Sigmoid colon (tissue), 4 donors: ENCODE data around the gene PIGBOS1.

Experiments used
- CTCF ChIP-seq, 4 experiments: fragments of 450-650 bp in 3 of 4; fragments of 200-600 bp in 1 of 4; IDR thresholded peaks; one replicate each; pipeline ENCODE4 v1.5.1; 2016 to 2019; ENCODE audit warnings: antibody characterized with exemption in 4 of 4, mild to moderate bottlenecking in 3 of 4, moderate library complexity in 2 of 4
- POLR2AphosphoS5 ChIP-seq, 4 donors: sonication (generic); formaldehyde crosslinking; IDR thresholded peaks; one replicate each; pipeline ENCODE4 v1.6.1; 2017; ENCODE audit warnings: antibody characterized with exemption in 4 of 4

GRCh38 chr15:55289011-55289745 lies 29.7 kb downstream of the PIGBOS1 start:
- TF ChIP-seq CTCF (IDR thresholded peaks at IDR 0.05) (no peak), POLR2AphosphoS5 (IDR thresholded peaks at IDR 0.05) (peak in 2 of 4 donors; percentile 3 to 13)
